H9 (cell line): ENCODE results near the gene MSI2. TPM values are rescaled to one million over a fixed set of nuclear protein-coding genes. Genes with fewer than 3 reads are reported as not detected.

Experiments used
- DNase-seq: peaks from one replicate; pipeline ENCODE4 v3.0.0-alpha.2; 2017
- H2AFZ ChIP-seq: one replicate; pipeline ENCODE4 v1.6.1; 2013; ENCODE audit warnings: mild to moderate bottlenecking, low read length, control low read depth, moderate library complexity
- H2AK5ac ChIP-seq: 2 replicates; pipeline ENCODE4 v1.6.1; 2013; ENCODE audit warnings: low read length, control low read depth, mixed read lengths; ENCODE audit not compliant: insufficient read length
- H2BK120ac ChIP-seq: one replicate; pipeline ENCODE4 v1.6.1; 2013; ENCODE audit warnings: low read depth, mild to moderate bottlenecking, low read length, control low read depth, inconsistent platforms; ENCODE audit not compliant: poor library complexity, severe bottlenecking
- H2BK12ac ChIP-seq: 2 replicates; pipeline ENCODE4 v1.6.1; 2013; ENCODE audit warnings: low read length, control low read depth, mixed read lengths, low read depth; ENCODE audit not compliant: insufficient read length
- H2BK15ac ChIP-seq: 2 replicates; pipeline ENCODE4 v1.6.1; 2013; ENCODE audit warnings: low read depth, low read length, control low read depth
- H2BK20ac ChIP-seq: one replicate; pipeline ENCODE4 v1.6.1; 2013; ENCODE audit warnings: low read depth, mild to moderate bottlenecking, low read length, control low read depth, inconsistent platforms; ENCODE audit not compliant: poor library complexity, severe bottlenecking
- H2BK5ac ChIP-seq: 2 replicates; pipeline ENCODE4 v1.6.1; 2013; ENCODE audit warnings: low read length, control low read depth, mixed read lengths; ENCODE audit not compliant: insufficient read length
- H3K14ac ChIP-seq: 2 replicates; pipeline ENCODE4 v1.6.1; 2013; ENCODE audit warnings: low read length, control low read depth; ENCODE audit not compliant: insufficient read depth
- H3K18ac ChIP-seq: 2 replicates; pipeline ENCODE4 v1.6.1; 2013; ENCODE audit warnings: low read depth, mild to moderate bottlenecking, mixed read lengths, low read length, control low read depth; ENCODE audit not compliant: insufficient read length
- H3K23ac ChIP-seq: 2 replicates; pipeline ENCODE4 v1.6.1; 2013; ENCODE audit warnings: low read length, control low read depth, mixed read lengths, low read depth; ENCODE audit not compliant: insufficient read length
- H3K23me2 ChIP-seq: 2 replicates; pipeline ENCODE4 v1.6.1; 2013; ENCODE audit warnings: low read depth, mild to moderate bottlenecking, mixed read lengths, low read length, control low read depth; ENCODE audit not compliant: insufficient read length, poor library complexity, severe bottlenecking
- H3K27ac ChIP-seq: 2 replicates; pipeline ENCODE4 v1.5.1; 2013; ENCODE audit warnings: low read length, control low read depth, mixed read lengths, low read depth; ENCODE audit not compliant: insufficient read length
- H3K27me3 ChIP-seq: 2 replicates; pipeline ENCODE4 v1.6.1; 2013; ENCODE audit warnings: low read length, control low read depth, inconsistent platforms; ENCODE audit not compliant: insufficient read depth
- H3K4ac ChIP-seq: 2 replicates; pipeline ENCODE4 v1.6.1; 2013; ENCODE audit warnings: low read depth, mild to moderate bottlenecking, control low read depth, inconsistent platforms, low read length, moderate library complexity
- H3K4me1 ChIP-seq: 2 replicates; pipeline ENCODE4 v1.6.1; 2013; ENCODE audit warnings: low read length, control low read depth, inconsistent platforms; ENCODE audit not compliant: insufficient read depth
- H3K4me2 ChIP-seq: 2 replicates; pipeline ENCODE4 v1.6.1; 2013; ENCODE audit warnings: low read length, control low read depth, mixed read lengths; ENCODE audit not compliant: insufficient read length, insufficient read depth
- H3K56ac ChIP-seq: 2 replicates; pipeline ENCODE4 v1.6.1; 2013; ENCODE audit warnings: low read depth, mild to moderate bottlenecking, mixed read lengths, low read length, control low read depth; ENCODE audit not compliant: insufficient read length
- H3K79me1 ChIP-seq: 2 replicates; pipeline ENCODE4 v1.6.1; 2013; ENCODE audit warnings: low read depth, mild to moderate bottlenecking, moderate library complexity, low read length, control low read depth, inconsistent platforms; ENCODE audit not compliant: insufficient read depth, poor library complexity, severe bottlenecking
- H3K79me2 ChIP-seq: 2 replicates; pipeline ENCODE4 v1.6.1; 2013; ENCODE audit warnings: low read length, control low read depth, inconsistent platforms; ENCODE audit not compliant: insufficient read depth
- H3K9ac ChIP-seq: 2 replicates; pipeline ENCODE4 v1.6.1; 2013; ENCODE audit warnings: low read length, control low read depth, mixed read lengths; ENCODE audit not compliant: insufficient read length; ENCODE audit errors: extremely low read depth
- H3K9me3 ChIP-seq: one replicate; pipeline ENCODE4 v1.6.1; 2013; ENCODE audit warnings: low read depth, low read length, inconsistent platforms; ENCODE audit not compliant: control insufficient read depth
- H3T11ph ChIP-seq: one replicate; pipeline ENCODE4 v1.6.1; 2013; ENCODE audit warnings: mild to moderate bottlenecking, low read length, control low read depth, inconsistent platforms
- H4K20me1 ChIP-seq: one replicate; pipeline ENCODE4 v1.6.1; 2013; ENCODE audit not compliant: control insufficient read depth, insufficient read length, insufficient read depth
- H4K5ac ChIP-seq: 2 replicates; pipeline ENCODE4 v1.6.1; 2013; ENCODE audit warnings: low read depth, mild to moderate bottlenecking, mixed read lengths, low read length, control low read depth; ENCODE audit not compliant: insufficient read length
- H4K8ac ChIP-seq: replicated peaks from 2 replicates; pipeline ENCODE4 v1.6.1; 2013; ENCODE audit warnings: low read length, control low read depth, mixed read lengths, low read depth; ENCODE audit not compliant: insufficient read length
- H4K91ac ChIP-seq: 2 replicates; pipeline ENCODE4 v1.6.1; 2013; ENCODE audit warnings: low read depth, mild to moderate bottlenecking, moderate library complexity, mixed read lengths, low read length, control low read depth; ENCODE audit not compliant: insufficient read length
- H3K27ac Mint-ChIP-seq, 3 experiments: 2 replicates in 2 of 3; 3 replicates in 1 of 3; pipeline ENCODE4 v1.8.0; 2020 to 2021; ENCODE audit warnings: mixed read lengths in 3 of 3, mild to moderate bottlenecking in 1 of 3, moderate library complexity in 1 of 3
- H3K27me3 Mint-ChIP-seq: 2 replicates; pipeline ENCODE4 v1.8.0; 2021; ENCODE audit warnings: low read depth, mild to moderate bottlenecking, moderate library complexity, mixed read lengths
- H3K36me3 Mint-ChIP-seq, 3 experiments: 2 replicates in 2 of 3; 3 replicates in 1 of 3; pipeline ENCODE4 v1.8.0; 2020 to 2021; ENCODE audit warnings: low read depth in 3 of 3, mixed read lengths in 3 of 3; ENCODE audit not compliant: insufficient read depth in 1 of 3
- H3K4me1 Mint-ChIP-seq, 2 experiments: 2 replicates each; pipeline ENCODE4 v1.8.0; 2020; ENCODE audit warnings: mixed read lengths in 2 of 2
- H3K4me3 Mint-ChIP-seq, 2 experiments: 2 replicates in 1 of 2; 3 replicates in 1 of 2; pipeline ENCODE4 v1.8.0; 2020 to 2021; ENCODE audit warnings: mild to moderate bottlenecking in 2 of 2, mixed read lengths in 2 of 2, moderate library complexity in 1 of 2
- H3K9me3 Mint-ChIP-seq, 2 experiments: 2 replicates in 1 of 2; 3 replicates in 1 of 2; pipeline ENCODE4 v1.8.0; 2020; ENCODE audit warnings: mild to moderate bottlenecking in 2 of 2, mixed read lengths in 2 of 2, moderate library complexity in 1 of 2
- WGBS: extraction: QIAGEN DNeasy Blood & Tissue Kit; methylation state at CpG from one replicate; pipeline ENCODE4 v1.1.7; 2013; ENCODE audit warnings: missing lambda C conversion rate, low lambda C conversion rate, mixed read lengths; ENCODE audit not compliant: insufficient read length; ENCODE audit errors: extremely low coverage; 5-methylcytosine and 5-hydroxymethylcytosine counted together
- total RNA-seq: library from RNA; stranded (reverse); gene quantifications from 2 replicates; pipeline ENCODE4 v1.2.1, GENCODE V29; 2021
- TF ChIP-seq, protein P1 (sequence below): fragments of 200-600 bp; sonication (generic); conservative IDR thresholded peaks from 3 replicates; pipeline ENCODE4 v1.8.0; 2021; ENCODE audit warnings: antibody characterized with exemption, mild to moderate bottlenecking

MSI2 gene
- total RNA-seq, 1 experiment from 2014 or later: 98.5 TPM

DNA sequence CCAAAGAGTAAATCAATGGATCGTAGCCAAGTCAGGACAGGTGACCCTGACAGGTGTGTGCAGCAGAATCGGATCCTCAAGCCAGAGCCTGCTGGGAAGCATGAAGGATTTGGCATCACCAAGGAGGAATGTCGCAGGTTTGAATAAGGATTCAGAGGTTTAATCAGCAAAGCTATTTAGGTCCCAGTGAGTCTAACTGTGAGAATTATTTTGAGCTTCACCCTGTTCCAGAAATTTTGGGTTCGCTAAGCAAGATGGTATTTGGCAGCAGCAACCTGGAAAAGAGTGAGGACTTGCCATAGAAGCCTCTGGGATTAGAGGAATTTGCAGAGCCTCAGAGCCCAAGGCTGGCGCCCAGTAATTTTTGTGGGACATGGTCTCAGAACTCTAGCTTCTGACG is 315.7 kb downstream of the MSI2 start:
- TF ChIP-seq, protein P1, sequence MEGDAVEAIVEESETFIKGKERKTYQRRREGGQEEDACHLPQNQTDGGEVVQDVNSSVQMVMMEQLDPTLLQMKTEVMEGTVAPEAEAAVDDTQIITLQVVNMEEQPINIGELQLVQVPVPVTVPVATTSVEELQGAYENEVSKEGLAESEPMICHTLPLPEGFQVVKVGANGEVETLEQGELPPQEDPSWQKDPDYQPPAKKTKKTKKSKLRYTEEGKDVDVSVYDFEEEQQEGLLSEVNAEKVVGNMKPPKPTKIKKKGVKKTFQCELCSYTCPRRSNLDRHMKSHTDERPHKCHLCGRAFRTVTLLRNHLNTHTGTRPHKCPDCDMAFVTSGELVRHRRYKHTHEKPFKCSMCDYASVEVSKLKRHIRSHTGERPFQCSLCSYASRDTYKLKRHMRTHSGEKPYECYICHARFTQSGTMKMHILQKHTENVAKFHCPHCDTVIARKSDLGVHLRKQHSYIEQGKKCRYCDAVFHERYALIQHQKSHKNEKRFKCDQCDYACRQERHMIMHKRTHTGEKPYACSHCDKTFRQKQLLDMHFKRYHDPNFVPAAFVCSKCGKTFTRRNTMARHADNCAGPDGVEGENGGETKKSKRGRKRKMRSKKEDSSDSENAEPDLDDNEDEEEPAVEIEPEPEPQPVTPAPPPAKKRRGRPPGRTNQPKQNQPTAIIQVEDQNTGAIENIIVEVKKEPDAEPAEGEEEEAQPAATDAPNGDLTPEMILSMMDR: no peak
- Histone ChIP-seq H2BK20ac (no peak overlapping the region), H3K4me2 (no peak overlapping the region), H2BK120ac (no peak overlapping the region), H3K79me2 (no peaks in the 10 kb centered on the region), H3T11ph (no peak overlapping the region), H3K4me1 (no peaks in the 10 kb centered on the region; the same call in none of the 2 replicates), H4K20me1 (no peaks in the 10 kb centered on the region), H3K9me3 (no peaks in the 10 kb centered on the region), H2AK5ac (no peak overlapping the region), H3K27me3 (no peaks in the 10 kb centered on the region), H3K79me1 (no peaks in the 10 kb centered on the region), H3K4ac (no peak overlapping the region), H3K56ac (no peak overlapping the region), H4K8ac (no peak overlapping the region), H3K18ac (no peak overlapping the region), H4K5ac (no peak overlapping the region), H2BK15ac (no peak overlapping the region), H3K9ac (no peak overlapping the region), H2BK12ac (no peak overlapping the region), H3K27ac (no peak overlapping the region), H3K23ac (no peak overlapping the region), H2AFZ (no peak overlapping the region), H3K14ac (no peak overlapping the region), H3K23me2 (no peaks in the 10 kb centered on the region), H4K91ac (no peak overlapping the region), H2BK5ac (no peak overlapping the region)
- Mint-ChIP-seq H3K9me3 (no peaks in the 10 kb centered on the region), H3K4me3 (no peak overlapping the region), H3K27me3 (no peaks in the 10 kb centered on the region; the same call in 1 of the 2 replicates), H3K27ac (no peak overlapping the region), H3K36me3 (no peaks in the 10 kb centered on the region), H3K4me1 (peaks cover 20 to 23% of the 10 kb centered on the region in 2 experiments)
- WGBS: no CpG with 5 or more reads among the region's 6 CpGs
- no peak for DNase-seq
